ES-I3 (cell line): Measurements from ENCODE around the gene ELAVL1.
A peak's percentile ranks its signal among the peaks of the same experiment; 100 is the strongest.
"Not testable (repeated sequence)": the region's sequence is repeated elsewhere in the genome, so short reads cannot be mapped to it uniquely, and the experiment has no call there.

ENCODE experiments used
- H3K36me3 ChIP-seq: 2 replicates; pipeline ENCODE4 v1.6.1; 2013; ENCODE audit warnings: mild to moderate bottlenecking, low read length, control low read depth, moderate library complexity; ENCODE audit not compliant: insufficient read depth
- H3K4me1 ChIP-seq: 2 replicates; pipeline ENCODE4 v1.6.1; 2013; ENCODE audit warnings: mild to moderate bottlenecking, control low read depth, low read length; ENCODE audit not compliant: insufficient read depth
- H3K9ac ChIP-seq: 2 replicates; pipeline ENCODE4 v1.6.1; 2013; ENCODE audit warnings: low read depth, mild to moderate bottlenecking, low read length, moderate library complexity
- H3K9me3 ChIP-seq: 2 replicates; pipeline ENCODE4 v1.6.1; 2013; ENCODE audit warnings: mild to moderate bottlenecking, low read length, moderate library complexity; ENCODE audit not compliant: control insufficient read depth, insufficient read depth

ELAVL1 gene

DNA sequence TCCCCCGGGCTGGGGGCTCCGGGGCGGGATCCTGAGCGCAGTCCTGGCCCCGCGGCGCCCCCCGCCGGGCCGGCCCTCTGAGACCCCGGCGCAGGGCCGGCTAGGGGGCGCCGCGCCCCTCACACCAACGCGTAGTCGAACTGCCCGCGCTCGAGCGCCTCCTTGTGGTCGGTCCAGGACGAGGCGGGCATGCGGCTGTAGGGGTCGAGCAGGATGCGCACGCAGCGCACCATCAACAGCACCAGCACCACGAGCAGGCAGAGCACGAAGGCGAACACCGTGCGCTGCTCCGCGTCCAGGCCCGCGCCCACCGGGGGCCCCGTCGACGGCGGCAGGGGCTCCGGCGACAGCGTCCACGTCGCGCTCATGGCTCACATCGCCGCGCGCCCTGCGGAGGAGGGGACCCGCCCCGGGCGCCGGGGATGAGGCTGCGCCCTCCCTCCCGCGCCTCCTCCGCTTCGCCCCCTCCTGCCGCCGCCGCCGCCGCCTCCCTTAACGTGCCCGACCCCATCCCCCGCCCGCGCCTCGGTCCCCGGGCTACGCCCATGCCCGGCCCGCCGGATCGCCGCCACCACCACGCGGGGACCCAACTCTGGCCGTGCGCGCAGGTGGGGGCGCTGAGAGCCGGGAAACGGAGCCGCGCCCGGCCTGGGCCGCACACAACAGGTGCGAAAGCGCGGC is 80.1 kb downstream of the ELAVL1 start:
- Histone ChIP-seq H3K36me3 (no peaks in the 10 kb centered on the region), H3K4me1 (peaks cover 3% of the 10 kb centered on the region; the same call in 1 of the 2 replicates), H3K9ac (peak overlapping the region; percentile 48; the same call in 1 of the 2 replicates), H3K9me3 (no peaks in the 10 kb centered on the region)

DNA sequence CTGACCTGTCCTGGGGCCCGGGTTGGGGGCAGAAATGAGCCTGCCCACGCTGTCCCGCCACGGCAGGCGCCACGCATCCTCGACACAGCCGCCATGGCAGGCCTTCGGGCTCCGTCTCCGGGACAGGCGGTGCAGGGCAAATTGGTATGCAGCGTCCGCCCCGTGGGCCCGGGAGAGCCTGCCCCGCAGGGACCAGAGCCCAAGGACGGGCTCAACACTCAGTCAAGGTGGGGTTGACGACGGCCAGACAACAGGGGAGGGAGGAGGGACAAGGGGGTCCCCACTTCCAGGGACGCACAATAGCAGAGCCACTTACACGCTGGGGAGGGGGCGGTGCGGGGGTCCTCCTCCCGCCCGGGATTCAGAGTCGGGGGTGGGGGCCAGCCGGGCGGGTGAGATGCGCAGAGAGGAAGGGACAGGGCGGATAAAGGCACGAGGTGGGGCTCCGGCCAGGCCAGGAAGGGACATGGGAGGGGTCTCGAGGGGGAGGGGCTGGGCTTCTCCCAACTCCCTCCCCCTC is 80.7 kb downstream of the ELAVL1 start:
- peaks cover 3% of the 10 kb centered on the region; the same call in 1 of the 2 replicates for H3K4me1 ChIP-seq
- H3K9me3 ChIP-seq = no peaks in the 10 kb centered on the region
- H3K9ac ChIP-seq = peak overlapping the region; percentile 48; the same call in 1 of the 2 replicates
- H3K36me3 ChIP-seq = no peaks in the 10 kb centered on the region

DNA sequence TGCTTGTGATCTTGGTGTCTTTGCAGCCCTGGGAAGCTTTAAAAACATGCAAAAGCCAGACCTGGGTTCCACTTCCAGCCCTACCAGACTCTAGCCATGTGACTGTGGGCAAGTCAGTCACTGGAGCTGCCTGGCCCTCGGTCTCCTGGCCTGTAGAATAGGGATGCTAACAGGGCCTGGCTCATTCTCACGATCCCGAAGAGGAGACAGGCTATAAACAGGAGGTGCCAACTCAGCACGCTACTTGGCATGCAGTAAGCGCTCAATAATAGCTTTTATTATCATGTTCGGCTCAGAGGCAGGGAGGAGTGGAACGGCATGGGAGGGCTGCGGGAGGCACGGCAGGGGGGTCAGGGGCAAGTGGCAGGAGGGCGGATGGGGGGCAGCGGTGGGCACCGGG is 81.2 kb downstream of the ELAVL1 start:
- no peaks in the 10 kb centered on the region for H3K36me3 ChIP-seq
- peaks cover 3% of the 10 kb centered on the region; the same call in 1 of the 2 replicates for H3K4me1 ChIP-seq
- no peaks in the 10 kb centered on the region for H3K9me3 ChIP-seq
- H3K9ac ChIP-seq = no peak overlapping the region

GRCh38 chr19:7923295-7924191 is 81.9 kb downstream of the ELAVL1 start:
- H3K4me1 ChIP-seq = peaks cover 3% of the 10 kb centered on the region; the same call in 1 of the 2 replicates
- H3K36me3 ChIP-seq = no peaks in the 10 kb centered on the region
- no peaks in the 10 kb centered on the region for H3K9me3 ChIP-seq
- no peak overlapping the region for H3K9ac ChIP-seq

DNA sequence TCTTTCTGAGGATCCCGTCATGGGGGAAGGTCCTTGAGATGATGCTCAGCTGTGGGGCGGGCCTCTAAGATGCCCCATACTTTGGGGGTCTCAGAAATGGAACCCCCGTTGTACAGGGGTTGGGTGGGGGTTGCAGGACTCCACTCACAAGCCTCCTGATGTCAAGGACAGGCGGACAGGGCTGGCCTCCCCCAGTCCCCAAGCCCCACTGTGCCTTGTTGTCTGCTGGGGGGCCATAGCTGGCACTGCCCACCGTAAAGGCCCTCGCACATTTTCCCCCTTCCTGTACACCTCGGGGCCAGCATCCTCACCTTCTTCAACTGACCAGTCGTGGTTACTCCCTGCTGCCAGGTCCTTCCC is 82.6 kb downstream of the ELAVL1 start:
- H3K9me3 ChIP-seq = no peaks in the 10 kb centered on the region
- no peak overlapping the region for H3K9ac ChIP-seq
- H3K36me3 ChIP-seq = no peaks in the 10 kb centered on the region
- peaks cover 3% of the 10 kb centered on the region; the same call in 1 of the 2 replicates for H3K4me1 ChIP-seq

DNA sequence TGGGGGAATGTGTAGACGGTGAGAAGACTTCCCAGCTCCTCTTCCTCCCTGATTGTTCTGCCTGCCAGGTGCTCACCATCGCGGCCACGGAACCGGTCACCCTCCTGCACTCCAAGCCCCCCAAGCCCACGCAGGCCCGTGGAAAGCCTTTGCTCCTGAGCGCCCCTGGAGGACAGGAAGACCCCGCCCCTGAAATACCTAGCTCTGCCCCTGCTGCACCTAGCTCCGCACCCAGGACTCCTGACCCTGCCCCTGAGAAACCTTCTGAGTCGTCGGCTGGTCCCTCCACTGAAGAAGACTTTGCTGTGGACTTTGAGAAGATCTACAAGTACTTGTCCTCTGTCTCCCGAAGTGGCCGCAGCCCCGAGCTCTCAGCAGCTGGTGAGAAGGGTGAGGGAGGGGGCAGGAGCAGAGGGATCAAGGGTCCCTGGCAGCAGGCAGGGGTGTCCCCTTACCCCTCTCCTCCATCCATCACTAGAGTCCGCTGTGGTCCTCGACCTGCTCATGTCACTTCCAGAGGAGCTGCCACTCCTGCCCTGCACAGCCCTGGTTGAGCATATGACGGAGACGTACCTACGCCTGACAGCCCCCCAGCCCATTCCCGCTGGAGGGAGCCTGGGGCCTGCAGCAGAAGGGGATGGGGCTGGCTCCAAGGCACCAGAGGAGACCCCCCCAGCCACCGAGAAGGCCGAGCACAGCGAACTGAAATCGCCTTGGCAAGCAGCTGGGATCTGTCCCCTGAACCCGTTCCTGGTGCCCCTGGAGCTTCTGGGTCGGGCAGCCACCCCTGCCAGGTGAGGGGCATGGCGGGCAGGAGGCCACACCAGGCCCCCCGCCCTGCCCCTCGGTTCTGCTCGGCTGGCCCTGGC is 83.2 kb downstream of the ELAVL1 start:
- H3K36me3 ChIP-seq = no peaks in the 10 kb centered on the region
- no peaks in the 10 kb centered on the region for H3K9me3 ChIP-seq
- H3K4me1 ChIP-seq = peaks cover 3% of the 10 kb centered on the region; the same call in 1 of the 2 replicates
- H3K9ac ChIP-seq = no peak overlapping the region

DNA sequence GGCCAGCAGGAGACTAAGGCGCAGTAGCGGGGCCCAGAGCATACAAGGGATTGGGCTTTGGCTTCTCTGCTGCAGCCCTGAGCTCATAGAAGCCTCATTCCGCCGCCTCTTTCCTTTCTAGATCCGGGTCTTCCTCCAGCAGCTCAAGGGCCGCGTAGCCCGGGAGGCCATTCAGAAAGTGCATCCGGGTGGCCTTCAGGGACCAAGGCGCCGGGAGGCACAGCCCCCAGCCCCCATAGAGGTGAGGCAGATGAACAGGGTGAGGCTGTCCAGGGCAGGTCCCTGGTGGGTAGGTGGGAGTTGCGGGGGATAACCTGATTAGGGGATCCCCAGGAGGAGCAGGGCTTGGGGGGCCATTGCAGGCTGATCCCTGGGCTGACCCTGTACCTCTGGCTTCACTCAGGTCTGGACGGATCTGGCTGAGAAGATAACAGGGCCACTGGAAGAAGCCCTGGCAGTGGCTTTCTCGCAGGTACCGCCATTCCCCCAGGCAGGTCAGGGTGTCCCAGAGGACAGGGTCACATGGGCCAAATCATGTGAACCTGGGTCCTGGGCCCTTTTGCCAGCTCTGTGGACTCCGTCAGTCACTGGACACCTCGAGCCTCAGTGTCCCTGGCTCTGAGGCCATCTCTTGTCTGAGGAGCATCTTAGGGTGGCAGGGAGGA is 84.0 kb downstream of the ELAVL1 start:
- Histone ChIP-seq H3K4me1 (peaks cover 3% of the 10 kb centered on the region; the same call in 1 of the 2 replicates), H3K36me3 (no peaks in the 10 kb centered on the region), H3K9ac (peak overlapping the region; percentile 31; the same call in 1 of the 2 replicates), H3K9me3 (no peaks in the 10 kb centered on the region)

DNA sequence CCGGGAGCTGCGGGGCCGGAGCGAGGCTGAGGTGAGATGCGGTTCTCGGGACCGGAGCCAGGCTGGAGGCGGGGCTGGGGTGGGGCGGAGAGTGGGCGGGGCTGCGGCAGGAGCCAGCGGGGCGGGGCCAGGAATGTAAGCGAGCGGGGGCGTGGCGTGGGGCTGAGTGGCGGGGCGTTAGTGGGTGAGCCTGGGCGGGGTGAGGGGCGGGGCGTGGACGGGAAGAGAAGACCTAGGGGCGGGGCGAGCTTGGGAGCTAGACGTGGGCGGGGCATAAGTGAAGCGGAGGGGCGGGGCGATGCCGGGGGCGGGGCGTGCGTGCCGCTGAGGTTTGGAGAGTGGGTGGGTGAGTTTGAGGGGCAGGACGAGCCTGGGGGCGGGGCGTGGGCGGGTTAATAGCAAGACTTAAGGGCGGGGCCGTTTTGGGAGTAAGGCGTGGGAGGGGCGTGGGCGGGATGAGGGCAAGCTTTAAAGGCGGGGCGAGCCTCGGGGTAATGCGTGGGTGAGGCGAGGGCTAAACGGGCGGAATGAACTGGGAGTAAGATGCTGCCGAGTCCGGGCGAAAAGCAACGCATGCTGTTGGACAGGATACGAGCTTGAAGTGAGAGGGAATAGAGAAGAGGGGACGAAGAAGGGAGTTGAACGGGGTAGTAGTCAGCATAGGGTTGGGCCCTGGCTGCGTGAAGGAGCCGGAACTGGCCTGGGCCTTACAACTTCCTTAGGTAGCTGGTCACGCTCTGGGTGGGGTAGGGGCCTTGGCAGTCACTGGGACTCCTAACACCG is 84.7 kb downstream of the ELAVL1 start:
- Histone ChIP-seq H3K9ac (peak overlapping the region; percentile 71; the same call in 1 of the 2 replicates), H3K9me3 (no peaks in the 10 kb centered on the region), H3K4me1 (peaks cover 3% of the 10 kb centered on the region; the same call in 1 of the 2 replicates)

DNA sequence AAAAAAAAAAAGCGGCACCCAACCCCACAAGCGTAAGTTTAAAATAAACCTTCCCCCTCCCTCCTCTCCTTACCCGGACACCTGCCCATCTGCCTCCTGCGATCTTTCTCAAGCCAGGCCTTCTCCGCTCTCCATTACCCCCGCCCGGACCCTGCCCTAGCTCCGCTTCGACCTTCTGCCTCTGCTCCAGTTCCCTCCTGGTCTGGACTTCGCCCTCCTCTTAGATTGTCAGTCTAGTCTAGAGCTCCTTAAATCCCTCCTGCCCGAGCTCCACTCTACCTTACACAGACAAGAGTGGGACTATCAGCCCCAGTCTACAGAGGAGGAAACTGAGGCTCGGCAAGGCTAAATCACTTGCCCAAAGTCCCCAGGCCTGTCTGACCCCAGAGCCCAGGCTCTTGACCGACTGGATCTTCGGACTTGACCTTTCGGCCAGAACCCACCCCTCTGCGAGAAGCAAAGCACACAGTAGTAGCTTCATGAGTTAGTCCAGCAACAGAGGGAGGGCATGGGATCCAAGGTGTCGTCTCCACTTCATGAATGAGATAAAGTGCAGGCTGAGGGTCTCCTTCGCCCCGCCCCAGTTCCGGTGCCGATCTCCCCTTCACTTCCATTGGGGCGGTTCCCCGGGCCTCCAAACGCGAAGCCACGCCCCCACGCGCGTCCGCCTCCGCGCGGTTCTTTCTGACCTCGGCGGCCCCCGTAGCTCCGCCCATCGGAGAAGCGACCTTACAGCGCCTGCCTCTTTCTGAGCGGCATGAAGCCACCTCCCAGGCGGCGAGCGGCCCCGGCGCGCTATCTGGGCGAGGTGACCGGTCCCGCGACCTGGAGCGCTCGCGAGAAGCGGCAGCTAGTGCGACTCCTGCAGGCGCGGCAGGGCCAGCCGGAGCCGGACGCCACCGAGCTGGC is 85.6 kb downstream of the ELAVL1 start, which contains the start of gene SNAPC2:
Gene SNAPC2, plus strand, starts transcription at position 729 of the 909 bp plus-strand sequence. Its CDS starts 29 bp downstream, at position 758.
- Histone ChIP-seq H3K36me3 (no peaks in the 10 kb centered on the region), H3K9me3 (no peaks in the 10 kb centered on the region), H3K9ac (peak within 1 kb of the TSS; percentile 71), H3K4me1 (peaks cover 3% of the 10 kb centered on the region; the same call in 1 of the 2 replicates)

More for the DNA sequence above, 84.7 kb downstream of the ELAVL1 start:
- no peaks in the 10 kb centered on the region for H3K36me3 ChIP-seq

DNA sequence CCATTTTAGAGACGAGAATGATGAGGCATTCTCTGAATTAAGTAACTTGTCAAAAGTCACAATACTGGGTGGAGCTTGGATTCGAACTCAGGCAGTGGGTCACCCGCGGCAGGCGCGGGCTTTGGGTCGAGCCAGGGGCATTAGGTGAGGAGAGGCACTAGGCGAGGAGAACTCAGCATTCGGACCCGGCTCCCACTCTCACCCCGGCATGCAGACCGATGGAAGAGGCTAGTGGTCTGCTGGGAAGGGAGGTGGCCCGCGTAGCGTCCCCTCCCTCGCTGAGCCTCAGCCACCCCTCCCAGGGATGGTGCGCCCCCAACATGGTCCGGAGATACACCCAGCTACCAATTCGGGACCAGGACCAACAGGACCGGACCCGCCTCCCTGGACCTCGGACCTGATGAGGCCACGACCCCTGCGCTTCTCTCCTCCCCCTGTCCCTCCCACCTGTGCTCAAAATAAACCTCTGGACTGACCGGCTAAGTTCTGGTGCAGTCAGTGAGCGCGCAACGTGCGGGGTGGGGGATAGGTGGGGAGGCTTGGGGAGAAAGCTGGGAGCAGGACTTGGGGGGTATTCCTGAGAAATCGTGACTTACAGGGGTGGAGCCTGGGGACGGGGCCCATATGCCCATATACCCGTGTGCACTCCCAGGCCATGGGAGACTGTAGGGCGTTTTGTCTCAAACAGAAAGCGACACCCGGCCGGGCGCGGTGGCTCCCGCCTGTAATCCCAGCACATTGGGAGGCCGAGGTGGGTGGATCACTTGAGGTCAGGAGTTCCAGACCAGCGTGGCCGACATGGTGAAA is 86.6 kb downstream of the ELAVL1 start:
- Histone ChIP-seq H3K4me1 (peaks cover 3% of the 10 kb centered on the region; the same call in 1 of the 2 replicates), H3K9me3 (no peaks in the 10 kb centered on the region), H3K9ac (peak overlapping the region; percentile 71; the same call in 1 of the 2 replicates), H3K36me3 (no peaks in the 10 kb centered on the region)

- peak overlapping the region; percentile 63; the same call in 1 of the 2 replicates for H3K9ac ChIP-seq
- H3K4me1 ChIP-seq, H3K36me3 ChIP-seq, H3K9me3 ChIP-seq: not testable (repeated sequence)
These were observed 87.3 kb downstream of the ELAVL1 start for GRCh38 chr19:7918062-7918614.
